GM21447 (cell line): ENCODE measurements around the gene CP.
"Not testable (repeated sequence)": the region's sequence is repeated elsewhere in the genome, so short reads cannot be mapped to it uniquely, and the experiment has no call there.

Experiments
- ATAC-seq: cut with Tn5 transposase; IDR thresholded peaks from one replicate; pipeline ENCODE4 v1.9.1; 2021; ENCODE audit not compliant: unreplicated experiment

CP gene

GRCh38 chr3:149221783-149222517, at the start of gene CP:
Gene CP, minus strand, starts transcription at chr3:149221829. Its CDS starts 37 bp downstream, at chr3:149221792.
- no peak for ATAC-seq

GRCh38 chr3:149270180-149270579, 48.6 kb upstream of the CP start:
- ATAC-seq: no peak

GRCh38 chr3:149269687-149270086, 48.1 kb upstream of the CP start:
- ATAC-seq: no peak

- ATAC-seq: peak; percentile 90
Measured at GRCh38 chr3:149267565-149267964, 45.9 kb upstream of the CP start.

GRCh38 chr3:149266736-149267135, 45.1 kb upstream of the CP start:
- no peak for ATAC-seq

GRCh38 chr3:149263856-149264255, 42.2 kb upstream of the CP start:
- no peak for ATAC-seq

- no peak for ATAC-seq
Measured at GRCh38 chr3:149258714-149259113, 37.1 kb upstream of the CP start.

GRCh38 chr3:149258298-149258697, 36.7 kb upstream of the CP start:
- no peak for ATAC-seq

GRCh38 chr3:149252272-149252671, 30.6 kb upstream of the CP start:
- no peak for ATAC-seq

- ATAC-seq: no peak
Measured at GRCh38 chr3:149251186-149251585, 29.6 kb upstream of the CP start.

- ATAC-seq: peak; percentile 64
Measured at GRCh38 chr3:149247929-149248691, 26.5 kb upstream of the CP start.

- no peak for ATAC-seq
Measured at GRCh38 chr3:149247008-149247710, 25.5 kb upstream of the CP start.

- peak; percentile 68 for ATAC-seq
Measured at GRCh38 chr3:149245738-149246451, 24.3 kb upstream of the CP start.

GRCh38 chr3:149243540-149243939, 21.9 kb upstream of the CP start:
- peak; percentile 21 for ATAC-seq

GRCh38 chr3:149239357-149239936, 17.8 kb upstream of the CP start:
- no peak for ATAC-seq

- ATAC-seq: not testable (repeated sequence)
Measured at GRCh38 chr3:149238268-149238667, 16.6 kb upstream of the CP start.

- ATAC-seq: no peak
Measured at GRCh38 chr3:149235599-149236424, 14.2 kb upstream of the CP start.

GRCh38 chr3:149234671-149235245, 13.1 kb upstream of the CP start:
- no peak for ATAC-seq

GRCh38 chr3:149233323-149233722, 11.7 kb upstream of the CP start:
- ATAC-seq: no peak

- no peak for ATAC-seq
Measured at GRCh38 chr3:149231871-149232270, 10.2 kb upstream of the CP start.
